GM10266 (cell line): ENCODE measurements around the gene TMEM248.
"Not testable (repeated sequence)": the region's sequence is repeated elsewhere in the genome, so short reads cannot be mapped to it uniquely, and the experiment has no call there.

Source experiments
- DNase-seq: peaks from one replicate; pipeline ENCODE4 v3.0.0; 2012; ENCODE audit errors: extremely low spot score
- CTCF ChIP-seq: IDR thresholded peaks from 2 replicates; pipeline ENCODE4 v1.5.1; 2012; ENCODE audit warnings: mild to moderate bottlenecking, low read depth; ENCODE audit not compliant: control insufficient read depth, insufficient read depth; ENCODE audit errors: missing control alignments

TMEM248 gene

GRCh38 chr7:66970310-66970709 lies 49.3 kb downstream of the TMEM248 start:
- TF ChIP-seq CTCF = no peak
- DNase-seq = no peak

- no peak for TF ChIP-seq CTCF
- DNase-seq = no peak
These were observed 54.1 kb downstream of the TMEM248 start for GRCh38 chr7:66974986-66975590.

GRCh38 chr7:66978312-66978711 lies 57.3 kb downstream of the TMEM248 start:
- not testable (repeated sequence) for DNase-seq

- DNase-seq = not testable (repeated sequence)
These were observed 58.0 kb downstream of the TMEM248 start for GRCh38 chr7:66979013-66979412.

GRCh38 chr7:66980336-66980735 lies 59.3 kb downstream of the TMEM248 start:
- not testable (repeated sequence) for DNase-seq

GRCh38 chr7:66989552-66989951 lies 68.5 kb downstream of the TMEM248 start:
- DNase-seq = not testable (repeated sequence)

- DNase-seq = not testable (repeated sequence)
These were observed 73.0 kb downstream of the TMEM248 start for GRCh38 chr7:66994051-66994450.

- peak; percentile 32 for TF ChIP-seq CTCF
- DNase-seq = not testable (repeated sequence)
These were observed 73.6 kb downstream of the TMEM248 start for GRCh38 chr7:66994691-66995049.

- peak; percentile 61 for DNase-seq
- peak; percentile 2 for TF ChIP-seq CTCF
These were observed 74.2 kb downstream of the TMEM248 start, which contains the start of gene SBDS for GRCh38 chr7:66995050-66995776. Gene SBDS (minus strand): TSS chr7:66995586. CDS start chr7:66995417, 169 bp downstream.

GRCh38 chr7:66996444-66997191 lies 75.6 kb downstream of the TMEM248 start, which contains the start of gene TYW1:
Gene TYW1 (plus strand): TSS chr7:66996833. CDS start chr7:66996979, 146 bp downstream.
- DNase-seq = peak; percentile 67
